Measurements from ENCODE around the gene LRRC74A.

LRRC74A gene

GRCh38 chr14:76814726-76815645 lies 11.2 kb upstream of the LRRC74A start:
- H3K4me3 ChIP-seq (ENCODE audit: low read depth, low read length), result no peak overlapping the region
- no peak for DNase-seq (ENCODE audit: low read depth)
- TF ChIP-seq CTCF (IDR thresholded peaks at IDR 0.05; ENCODE audit: control insufficient read depth, extremely low read depth, insufficient read depth), result no peak

- no peak for TF ChIP-seq CTCF (IDR thresholded peaks at IDR 0.05; ENCODE audit: control insufficient read depth, extremely low read depth, insufficient read depth)
- no peak for DNase-seq (ENCODE audit: low read depth)
- H3K4me3 ChIP-seq (ENCODE audit: low read depth, low read length), result no peak overlapping the region
Observed at GRCh38 chr14:76820700-76821099, 5.5 kb upstream of the LRRC74A start.

- no peak for TF ChIP-seq CTCF (IDR thresholded peaks at IDR 0.05; ENCODE audit: control insufficient read depth, extremely low read depth, insufficient read depth)
- no peak overlapping the region for H3K4me3 ChIP-seq (ENCODE audit: low read depth, low read length)
- DNase-seq (ENCODE audit: low read depth), result no peak
Observed at GRCh38 chr14:76827696-76828296, 1.6 kb downstream of the LRRC74A start.

- TF ChIP-seq CTCF (IDR thresholded peaks at IDR 0.05; ENCODE audit: control insufficient read depth, extremely low read depth, insufficient read depth), result no peak
- H3K4me3 ChIP-seq (ENCODE audit: low read depth, low read length), result no peak overlapping the region
- no peak for DNase-seq (ENCODE audit: low read depth)
Observed at GRCh38 chr14:76828339-76829012, 2.3 kb downstream of the LRRC74A start.

- no peak overlapping the region for H3K4me3 ChIP-seq (ENCODE audit: low read depth, low read length)
- no peak for DNase-seq (ENCODE audit: low read depth)
- TF ChIP-seq CTCF (IDR thresholded peaks at IDR 0.05; ENCODE audit: control insufficient read depth, extremely low read depth, insufficient read depth), result no peak
Observed at GRCh38 chr14:76829013-76829365, 2.8 kb downstream of the LRRC74A start.

GRCh38 chr14:76829650-76830421 lies 3.6 kb downstream of the LRRC74A start:
- no peak overlapping the region for H3K4me3 ChIP-seq (ENCODE audit: low read depth, low read length)
- DNase-seq (ENCODE audit: low read depth), result no peak
- no peak for TF ChIP-seq CTCF (IDR thresholded peaks at IDR 0.05; ENCODE audit: control insufficient read depth, extremely low read depth, insufficient read depth)

Data from LNCaP clone FGC (cell line).